A549 (cell line): ENCODE results near the gene TRPV2.

Source experiments
- CEBPB ChIP-seq, 2 experiments: fragments of >200 bp in 1 of 2; sonication (Bioruptor Twin) in 1 of 2; formaldehyde crosslinking in 1 of 2; IDR thresholded peaks; 2 replicates each; pipeline ENCODE4 v1.6.1; 2012 to 2016
- CHD4 ChIP-seq: fragments of 200-600 bp; sonication (generic); IDR thresholded peaks from 2 replicates; pipeline ENCODE4 v1.6.1; 2016; ENCODE audit warnings: antibody characterized with exemption, mild to moderate bottlenecking, borderline replicate concordance
- EP300 ChIP-seq, 2 experiments: fragments of >200 bp; sonication (Bioruptor Twin); formaldehyde crosslinking; IDR thresholded peaks; 2 replicates in 1 of 2; 3 replicates in 1 of 2; pipeline ENCODE4 v1.6.1; 2016 to 2017
- MAFK ChIP-seq: fragments of 450-650 bp; IDR thresholded peaks from 2 replicates; pipeline ENCODE4 v1.6.1; 2014; ENCODE audit not compliant: partially characterized antibody
- MAZ ChIP-seq: fragments of 150-350 bp; IDR thresholded peaks from 2 replicates; pipeline ENCODE4 v1.6.1; 2014; ENCODE audit warnings: antibody characterized with exemption, low read depth, low read length, borderline replicate concordance
- MYC ChIP-seq: IDR thresholded peaks from 2 replicates; pipeline ENCODE4 v1.6.1; 2012; ENCODE audit warnings: mild to moderate bottlenecking, inconsistent platforms, low read length, improper control_type of control experiment, borderline replicate concordance
- NFE2L2 ChIP-seq: fragments of 150-350 bp; conservative IDR thresholded peaks from 2 replicates; pipeline ENCODE4 v1.6.1; 2014; ENCODE audit warnings: low read length
- POLR2AphosphoS2 ChIP-seq: conservative IDR thresholded peaks from 2 replicates; pipeline ENCODE4 v1.6.1; 2012; ENCODE audit warnings: low read length, improper control_type of control experiment, inconsistent platforms
- RAD21 ChIP-seq, 2 experiments: fragments of >200 bp in 1 of 2; sonication (Bioruptor Twin) in 1 of 2; formaldehyde crosslinking in 1 of 2; IDR thresholded peaks in 1 of 2; conservative IDR thresholded peaks in 1 of 2; 2 replicates in 1 of 2; 3 replicates in 1 of 2; pipeline ENCODE4 v1.6.1; 2012 to 2018; ENCODE audit warnings: inconsistent platforms in 1 of 2
- ZSCAN20 ChIP-seq: fragments of 250-450 bp; sonication (Bioruptor Pico); IDR thresholded peaks from 2 replicates; pipeline ENCODE4 v1.8.0; 2022; ENCODE audit warnings: mild to moderate bottlenecking, moderate library complexity
- TF ChIP-seq, protein P1 (sequence below): fragments of >200 bp; sonication (Bioruptor Twin); formaldehyde crosslinking; IDR thresholded peaks from 3 replicates; pipeline ENCODE4 v1.5.1; 2016
- TF ChIP-seq, protein P2 (sequence below): IDR thresholded peaks from 2 replicates; pipeline ENCODE4 v1.6.1; 2012
- TF ChIP-seq, protein P3 (sequence below): fragments of 150-350 bp; IDR thresholded peaks from 2 replicates; pipeline ENCODE4 v1.6.1; 2014; ENCODE audit warnings: low read depth, mild to moderate bottlenecking, low read length
- TF ChIP-seq, protein P4 (sequence below): fragments of 450-650 bp; IDR thresholded peaks from 2 replicates; pipeline ENCODE4 v1.6.1; 2014; ENCODE audit warnings: antibody characterized with exemption

DNA sequence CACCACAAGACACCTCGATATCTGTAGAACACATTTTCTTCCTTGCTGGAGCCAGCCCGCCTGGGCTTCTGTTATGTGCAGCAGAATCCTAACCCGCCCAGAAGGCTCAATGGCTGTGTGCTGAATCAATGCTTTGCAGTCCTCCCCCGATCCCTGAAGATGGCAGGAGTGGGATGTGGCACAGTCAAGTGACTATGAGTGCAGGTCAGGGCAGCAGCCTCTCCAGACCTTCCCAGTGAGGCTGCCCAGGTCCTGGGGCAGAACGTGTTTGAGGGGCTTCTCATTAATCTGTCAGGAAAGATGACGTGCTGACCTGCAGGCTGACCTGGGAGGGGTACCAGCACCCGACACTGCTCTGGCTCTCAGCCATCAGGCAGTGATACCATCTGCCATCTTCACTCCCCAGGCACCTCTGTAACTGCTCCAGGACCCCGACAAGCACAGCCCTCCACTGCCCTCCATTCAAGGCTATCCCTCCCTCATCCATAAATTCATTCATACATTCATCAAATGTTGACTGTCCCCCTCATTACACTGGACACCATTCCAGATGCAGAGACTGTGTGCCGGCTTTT lies 41.5 kb downstream of the TRPV2 start:
- TF ChIP-seq, protein P1, sequence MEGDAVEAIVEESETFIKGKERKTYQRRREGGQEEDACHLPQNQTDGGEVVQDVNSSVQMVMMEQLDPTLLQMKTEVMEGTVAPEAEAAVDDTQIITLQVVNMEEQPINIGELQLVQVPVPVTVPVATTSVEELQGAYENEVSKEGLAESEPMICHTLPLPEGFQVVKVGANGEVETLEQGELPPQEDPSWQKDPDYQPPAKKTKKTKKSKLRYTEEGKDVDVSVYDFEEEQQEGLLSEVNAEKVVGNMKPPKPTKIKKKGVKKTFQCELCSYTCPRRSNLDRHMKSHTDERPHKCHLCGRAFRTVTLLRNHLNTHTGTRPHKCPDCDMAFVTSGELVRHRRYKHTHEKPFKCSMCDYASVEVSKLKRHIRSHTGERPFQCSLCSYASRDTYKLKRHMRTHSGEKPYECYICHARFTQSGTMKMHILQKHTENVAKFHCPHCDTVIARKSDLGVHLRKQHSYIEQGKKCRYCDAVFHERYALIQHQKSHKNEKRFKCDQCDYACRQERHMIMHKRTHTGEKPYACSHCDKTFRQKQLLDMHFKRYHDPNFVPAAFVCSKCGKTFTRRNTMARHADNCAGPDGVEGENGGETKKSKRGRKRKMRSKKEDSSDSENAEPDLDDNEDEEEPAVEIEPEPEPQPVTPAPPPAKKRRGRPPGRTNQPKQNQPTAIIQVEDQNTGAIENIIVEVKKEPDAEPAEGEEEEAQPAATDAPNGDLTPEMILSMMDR, result no peak
- TF ChIP-seq, protein P2, sequence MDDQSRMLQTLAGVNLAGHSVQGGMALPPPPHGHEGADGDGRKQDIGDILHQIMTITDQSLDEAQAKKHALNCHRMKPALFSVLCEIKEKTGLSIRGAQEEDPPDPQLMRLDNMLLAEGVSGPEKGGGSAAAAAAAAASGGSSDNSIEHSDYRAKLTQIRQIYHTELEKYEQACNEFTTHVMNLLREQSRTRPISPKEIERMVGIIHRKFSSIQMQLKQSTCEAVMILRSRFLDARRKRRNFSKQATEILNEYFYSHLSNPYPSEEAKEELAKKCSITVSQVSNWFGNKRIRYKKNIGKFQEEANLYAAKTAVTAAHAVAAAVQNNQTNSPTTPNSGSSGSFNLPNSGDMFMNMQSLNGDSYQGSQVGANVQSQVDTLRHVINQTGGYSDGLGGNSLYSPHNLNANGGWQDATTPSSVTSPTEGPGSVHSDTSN, result no peak
- TF ChIP-seq POLR2AphosphoS2 (no peak), MYC (no peak), ZSCAN20 (CRISPR knock-in tag) (no peak), MAZ (no peak), RAD21 (conservative IDR thresholded peaks at IDR 0.05 in 1 of 2, IDR thresholded peaks at IDR 0.05 in 1 of 2) (peak in 1 of 2 experiments; percentile 9; a peak in 1 of 5 replicates), EP300 (IDR thresholded peaks at IDR 0.05) (no peak), CEBPB (IDR thresholded peaks at IDR 0.05) (no peak), NFE2L2 (no peak), CHD4 (no peak), MAFK (no peak)
- TF ChIP-seq, protein P3, sequence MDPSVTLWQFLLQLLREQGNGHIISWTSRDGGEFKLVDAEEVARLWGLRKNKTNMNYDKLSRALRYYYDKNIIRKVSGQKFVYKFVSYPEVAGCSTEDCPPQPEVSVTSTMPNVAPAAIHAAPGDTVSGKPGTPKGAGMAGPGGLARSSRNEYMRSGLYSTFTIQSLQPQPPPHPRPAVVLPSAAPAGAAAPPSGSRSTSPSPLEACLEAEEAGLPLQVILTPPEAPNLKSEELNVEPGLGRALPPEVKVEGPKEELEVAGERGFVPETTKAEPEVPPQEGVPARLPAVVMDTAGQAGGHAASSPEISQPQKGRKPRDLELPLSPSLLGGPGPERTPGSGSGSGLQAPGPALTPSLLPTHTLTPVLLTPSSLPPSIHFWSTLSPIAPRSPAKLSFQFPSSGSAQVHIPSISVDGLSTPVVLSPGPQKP, result no peak
- TF ChIP-seq, protein P4, sequence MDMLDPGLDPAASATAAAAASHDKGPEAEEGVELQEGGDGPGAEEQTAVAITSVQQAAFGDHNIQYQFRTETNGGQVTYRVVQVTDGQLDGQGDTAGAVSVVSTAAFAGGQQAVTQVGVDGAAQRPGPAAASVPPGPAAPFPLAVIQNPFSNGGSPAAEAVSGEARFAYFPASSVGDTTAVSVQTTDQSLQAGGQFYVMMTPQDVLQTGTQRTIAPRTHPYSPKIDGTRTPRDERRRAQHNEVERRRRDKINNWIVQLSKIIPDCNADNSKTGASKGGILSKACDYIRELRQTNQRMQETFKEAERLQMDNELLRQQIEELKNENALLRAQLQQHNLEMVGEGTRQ, result no peak
